GM18907 (cell line): Measurements from ENCODE around the gene RAB24.
"Not testable (repeated sequence)": the region's sequence is repeated elsewhere in the genome, so short reads cannot be mapped to it uniquely, and the experiment has no call there.

ENCODE experiments used
- ATAC-seq: cut with Tn5 transposase; IDR thresholded peaks from one replicate; pipeline ENCODE4 v1.9.1; 2021; ENCODE audit warnings: mild to moderate bottlenecking, moderate library complexity; ENCODE audit not compliant: unreplicated experiment

RAB24 gene

GRCh38 chr5:177296581-177296980 is 6.9 kb downstream of the RAB24 start:
- no peak for ATAC-seq

GRCh38 chr5:177295924-177296323 is 7.6 kb downstream of the RAB24 start:
- ATAC-seq, result no peak

- ATAC-seq, result no peak
Measured at GRCh38 chr5:177294632-177295031, 8.9 kb downstream of the RAB24 start.

GRCh38 chr5:177293819-177294581 is 9.5 kb downstream of the RAB24 start:
- no peak for ATAC-seq

GRCh38 chr5:177291735-177292134 is 11.8 kb downstream of the RAB24 start:
- ATAC-seq, result no peak

GRCh38 chr5:177290816-177291596 is 12.5 kb downstream of the RAB24 start:
- no peak for ATAC-seq

- no peak for ATAC-seq
Measured at GRCh38 chr5:177288191-177288590, 15.3 kb downstream of the RAB24 start.

- ATAC-seq, result no peak
Measured at GRCh38 chr5:177276886-177277285, 26.6 kb downstream of the RAB24 start.

GRCh38 chr5:177275883-177276282 is 27.6 kb downstream of the RAB24 start:
- no peak for ATAC-seq

- ATAC-seq, result no peak
Measured at GRCh38 chr5:177271113-177271512, 32.4 kb downstream of the RAB24 start.

- no peak for ATAC-seq
Measured at GRCh38 chr5:177270653-177271052, 32.9 kb downstream of the RAB24 start.

GRCh38 chr5:177269976-177270375 is 33.5 kb downstream of the RAB24 start:
- no peak for ATAC-seq

- ATAC-seq, result no peak
Measured at GRCh38 chr5:177269232-177269895, 34.2 kb downstream of the RAB24 start.

- ATAC-seq, result no peak
Measured at GRCh38 chr5:177265395-177265794, 38.1 kb downstream of the RAB24 start.

- no peak for ATAC-seq
Measured at GRCh38 chr5:177264178-177264577, 39.3 kb downstream of the RAB24 start.

GRCh38 chr5:177261510-177261909 is 42.0 kb downstream of the RAB24 start:
- ATAC-seq, result no peak

GRCh38 chr5:177260961-177261360 is 42.6 kb downstream of the RAB24 start:
- no peak for ATAC-seq

GRCh38 chr5:177258711-177259110 is 44.8 kb downstream of the RAB24 start:
- ATAC-seq, result not testable (repeated sequence)

- no peak for ATAC-seq
Measured at GRCh38 chr5:177256296-177256695, 47.2 kb downstream of the RAB24 start.

GRCh38 chr5:177253252-177253651 is 50.3 kb downstream of the RAB24 start:
- no peak for ATAC-seq
